ENCODE measurements around the gene NDUFA7. TPM values are rescaled to one million over a fixed set of nuclear protein-coding genes. Genes with fewer than 3 reads are reported as not detected.

NDUFA7 gene
- total RNA-seq (19.3 and 33.7 TPM in 2 replicates), polyA plus RNA-seq (20.9 and 25.5 TPM in 2 replicates), polyA minus RNA-seq (ENCODE audit: low replicate concordance) (46.0 and 57.5 TPM in 2 replicates)
- polyA plus RNA-seq (2012), result 94.8 and 108 TPM in 2 replicates

GRCh38 chr19:8321067-8321985 lies at the start of gene NDUFA7, which contains the start of gene RPS28:
TSS of gene NDUFA7 (minus strand) at chr19:8321375. CDS start at chr19:8321358, 17 bp downstream.
TSS of gene RPS28 (plus strand) at chr19:8321496. CDS start at chr19:8321531, 35 bp downstream.
- Histone ChIP-seq H2AFZ (ENCODE audit: low read length) (peak within 1 kb of the TSS; percentile 51), H3K4me3 (replicated peaks in 1 of 4; ENCODE audit: control extremely low read depth in 1 of 4, insufficient read depth in 1 of 4, low read depth in 3 of 4, low read length in 4 of 4) (peak within 1 kb of the TSS; percentile 86 to 100 (median 96)), H3K79me2 (ENCODE audit: control insufficient read depth, insufficient read depth, low read length) (peaks cover 37% of the 10 kb centered on the region), H3K27ac (ENCODE audit: insufficient read depth, low read length) (peak within 1 kb of the TSS; percentile 88), H3K36me3 (ENCODE audit: control insufficient read depth, insufficient read depth, low read length) (peaks cover 12% of the 10 kb centered on the region), H3K27me3 (ENCODE audit: control insufficient read depth, insufficient read depth, low read length) (no peaks in the 10 kb centered on the region), H3K4me1 (ENCODE audit: control insufficient read depth, extremely low read depth, insufficient read depth, low read length) (peaks cover 11% of the 10 kb centered on the region), H3K9me3 (ENCODE audit: control insufficient read depth, insufficient read depth, low read depth, low read length) (no peaks in the 10 kb centered on the region), H4K20me1 (ENCODE audit: control insufficient read depth, extremely low read depth, insufficient read depth, low read length) (no peaks in the 10 kb centered on the region), H3K9ac (ENCODE audit: insufficient read depth, low read length) (peak within 1 kb of the TSS; percentile 97), H3K4me2 (ENCODE audit: extremely low read depth, insufficient read depth, low read length) (peak within 1 kb of the TSS; percentile 99)
- TF ChIP-seq CTCF (conservative IDR thresholded peaks at IDR 0.05 in 1 of 2, IDR thresholded peaks at IDR 0.05 in 1 of 2; ENCODE audit: low read depth in 1 of 2, low read length in 2 of 2) (peak in 1 of 2 donors; percentile 15), EZH2 (IDR thresholded peaks at IDR 0.05; ENCODE audit: low read length, missing control alignments) (no peak)
- DNase-seq (ENCODE audit: low read depth in 2 of 2), result peak; percentile 88 to 96

GRCh38 chr19:8370176-8371010 lies 49.2 kb upstream of the NDUFA7 start:
- no peak overlapping the region for H3K9ac ChIP-seq (ENCODE audit: insufficient read depth, low read length)
- H3K36me3 ChIP-seq (ENCODE audit: control insufficient read depth, insufficient read depth, low read length), result peaks cover 4% of the 10 kb centered on the region
- no peaks in the 10 kb centered on the region for H3K27me3 ChIP-seq (ENCODE audit: control insufficient read depth, insufficient read depth, low read length)
- DNase-seq (ENCODE audit: low read depth in 2 of 2), result no peak
- no peaks in the 10 kb centered on the region for H4K20me1 ChIP-seq (ENCODE audit: control insufficient read depth, extremely low read depth, insufficient read depth, low read length)
- no peak overlapping the region for H3K4me2 ChIP-seq (ENCODE audit: extremely low read depth, insufficient read depth, low read length)
- H2AFZ ChIP-seq (ENCODE audit: low read length), result no peak overlapping the region
- no peak overlapping the region for H3K27ac ChIP-seq (ENCODE audit: insufficient read depth, low read length)
- H3K79me2 ChIP-seq (ENCODE audit: control insufficient read depth, insufficient read depth, low read length), result no peaks in the 10 kb centered on the region
- no peaks in the 10 kb centered on the region for H3K9me3 ChIP-seq (ENCODE audit: control insufficient read depth, insufficient read depth, low read depth, low read length)
- no peak overlapping the region for H3K4me3 ChIP-seq (replicated peaks in 1 of 4; ENCODE audit: control extremely low read depth in 1 of 4, insufficient read depth in 1 of 4, low read depth in 3 of 4, low read length in 4 of 4)
- TF ChIP-seq CTCF (conservative IDR thresholded peaks at IDR 0.05 in 1 of 2, IDR thresholded peaks at IDR 0.05 in 1 of 2; ENCODE audit: low read depth in 1 of 2, low read length in 2 of 2) (no peak), EZH2 (IDR thresholded peaks at IDR 0.05; ENCODE audit: low read length, missing control alignments) (no peak)
- peaks cover 14% of the 10 kb centered on the region for H3K4me1 ChIP-seq (ENCODE audit: control insufficient read depth, extremely low read depth, insufficient read depth, low read length)

All from fibroblast of lung (primary cell).